Raji (cell line): ENCODE data around the gene MR1.

ENCODE experiments used
- POLR2A ChIP-seq: IDR thresholded peaks from 2 replicates; pipeline ENCODE4 v1.6.1; 2011; ENCODE audit warnings: low read depth, low read length, control low read depth; ENCODE audit not compliant: insufficient read depth

Gene MR1

GRCh38 chr1:181094416-181095212 is 60.8 kb downstream of the MR1 start:
- TF ChIP-seq POLR2A = no peak

DNA sequence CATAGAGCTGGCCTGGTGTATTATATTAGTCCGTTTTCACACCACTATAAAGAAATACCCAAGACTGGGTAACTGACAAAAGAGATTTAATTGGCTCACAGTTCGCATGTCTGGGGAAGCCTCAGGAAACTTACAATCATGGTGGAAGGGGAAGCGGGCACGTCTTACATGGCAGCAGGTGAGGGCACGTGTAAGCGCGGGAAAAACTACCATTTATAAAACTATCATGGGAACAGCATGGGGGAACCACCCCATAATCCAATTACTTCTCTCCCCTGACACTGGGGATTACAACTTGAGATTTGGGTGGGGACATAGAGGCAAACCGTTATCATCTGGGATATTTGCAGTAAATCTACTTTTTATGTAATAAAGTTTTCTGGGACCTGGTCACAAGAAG is 61.5 kb downstream of the MR1 start:
- TF ChIP-seq POLR2A = no peak

DNA sequence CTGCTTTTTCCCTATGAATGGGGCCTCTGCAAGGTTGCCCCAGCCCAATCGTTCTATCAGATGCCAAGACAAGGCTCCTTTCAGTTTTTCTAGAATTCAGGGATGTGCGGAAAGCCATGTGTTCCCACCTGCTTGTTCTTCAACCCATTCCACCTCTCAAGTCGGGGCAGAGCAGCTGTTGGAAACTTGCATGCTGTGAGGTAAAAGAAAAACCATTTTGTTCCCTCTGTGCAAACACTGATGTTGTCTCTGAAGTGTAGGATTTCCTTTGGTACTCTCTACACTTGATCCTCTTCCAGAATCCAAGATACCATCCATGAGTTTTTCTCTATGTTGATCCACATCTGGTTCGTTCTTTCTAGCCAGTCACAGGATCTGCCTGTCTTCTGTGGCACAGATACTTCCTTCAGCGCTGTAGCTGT is 62.0 kb downstream of the MR1 start:
- TF ChIP-seq POLR2A = no peak

- no peak for TF ChIP-seq POLR2A
These were observed 63.5 kb downstream of the MR1 start for GRCh38 chr1:181097242-181097641.

DNA sequence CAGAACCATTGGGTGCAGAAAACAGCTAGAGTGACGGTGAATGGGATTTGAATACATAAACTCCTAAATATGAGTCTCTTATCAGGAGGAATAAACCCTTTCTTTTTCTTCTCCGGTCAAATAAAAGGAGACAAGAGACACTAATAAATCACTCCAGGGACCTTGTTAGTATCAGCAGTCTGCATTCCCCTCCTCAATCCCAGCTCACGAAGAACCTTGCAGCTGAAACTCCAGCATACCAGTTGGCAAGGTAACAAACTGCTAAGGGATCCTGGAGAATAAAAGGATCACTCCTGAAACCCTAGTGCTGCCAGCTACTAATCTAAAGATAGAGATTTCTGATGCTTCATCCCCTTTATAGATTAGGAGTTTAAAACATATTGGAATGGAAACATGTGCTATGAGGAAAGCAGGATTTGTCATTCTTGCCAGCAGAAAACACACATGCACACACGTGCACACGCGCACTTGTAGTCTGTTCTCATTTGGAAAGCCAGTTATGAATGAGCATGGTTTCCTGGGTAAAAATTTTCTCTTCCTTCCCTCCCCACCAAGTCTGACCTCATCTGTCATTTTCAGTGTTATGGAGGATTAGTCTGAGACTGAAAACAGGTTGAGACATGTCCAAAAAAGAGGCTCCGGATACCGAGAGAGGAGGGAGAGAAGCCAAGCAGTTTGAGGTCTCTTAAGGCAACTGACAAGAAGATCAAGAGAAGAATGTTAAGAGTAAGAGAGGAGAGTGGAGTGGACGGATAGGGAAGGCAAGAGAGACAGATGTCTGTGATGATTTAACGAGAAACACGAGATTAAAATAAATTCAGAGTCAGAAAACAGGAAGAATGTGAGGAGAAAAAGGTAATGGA is 65.6 kb downstream of the MR1 start:
- no peak for TF ChIP-seq POLR2A

DNA sequence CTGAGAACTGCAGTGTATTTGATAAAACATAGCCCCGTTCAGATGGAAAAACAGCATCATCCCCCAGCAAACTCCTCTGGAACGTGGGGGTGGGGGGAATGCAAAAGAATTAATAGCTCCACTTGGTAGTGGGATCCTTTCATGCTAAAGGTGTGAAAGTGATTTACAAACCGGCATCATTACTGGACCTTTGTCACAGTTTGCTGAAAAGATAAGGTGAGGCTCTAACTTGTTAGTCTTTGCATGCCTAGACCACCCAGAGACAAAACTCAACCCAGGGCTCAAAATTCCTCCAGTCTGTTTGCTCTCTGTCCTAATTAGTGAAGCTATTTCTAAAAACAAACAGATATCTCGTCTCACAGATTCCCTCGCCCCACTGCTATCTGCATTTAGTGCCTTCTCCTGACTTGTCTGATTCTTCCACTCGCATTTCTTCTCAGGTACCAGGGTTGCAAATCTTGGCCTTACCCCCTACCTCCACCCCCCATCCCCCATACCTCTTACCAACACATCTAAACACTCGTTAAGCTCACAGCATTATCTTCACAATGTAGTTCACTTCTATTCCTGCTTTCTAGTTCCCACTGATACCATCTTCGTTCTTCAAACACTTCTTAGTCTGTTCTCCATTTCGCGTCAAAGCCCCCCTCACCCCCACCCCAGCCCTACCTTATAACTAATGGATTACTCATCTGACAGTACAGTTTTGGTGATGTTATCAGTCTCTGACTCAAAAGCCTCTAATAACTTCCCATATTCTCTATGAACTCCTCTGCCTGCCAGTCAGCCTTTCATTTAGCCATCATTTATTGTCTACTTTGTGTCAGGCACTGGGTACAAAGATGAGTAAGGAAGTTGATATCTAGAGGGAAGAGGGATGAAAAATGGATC is 66.5 kb downstream of the MR1 start:
- no peak for TF ChIP-seq POLR2A

DNA sequence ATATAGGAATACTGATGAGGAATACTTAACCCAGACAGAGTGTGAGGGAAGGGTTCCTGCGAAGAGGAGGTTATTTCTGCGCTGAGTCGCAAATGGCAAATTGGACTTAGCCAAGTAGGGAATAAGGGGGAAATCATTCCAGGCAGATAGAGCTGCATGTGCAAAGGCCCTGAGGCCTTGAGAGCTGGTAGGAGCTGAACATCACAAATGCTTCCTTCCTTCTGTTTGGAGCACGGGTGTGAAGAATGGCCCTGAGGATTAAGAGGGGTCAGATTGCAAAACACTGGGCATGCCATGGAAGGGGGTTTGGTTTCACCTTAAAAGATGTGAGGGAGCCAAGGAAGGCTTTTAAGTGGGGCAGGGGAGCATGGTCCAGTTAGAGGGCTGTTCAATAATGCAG is 67.2 kb downstream of the MR1 start:
- no peak for TF ChIP-seq POLR2A

DNA sequence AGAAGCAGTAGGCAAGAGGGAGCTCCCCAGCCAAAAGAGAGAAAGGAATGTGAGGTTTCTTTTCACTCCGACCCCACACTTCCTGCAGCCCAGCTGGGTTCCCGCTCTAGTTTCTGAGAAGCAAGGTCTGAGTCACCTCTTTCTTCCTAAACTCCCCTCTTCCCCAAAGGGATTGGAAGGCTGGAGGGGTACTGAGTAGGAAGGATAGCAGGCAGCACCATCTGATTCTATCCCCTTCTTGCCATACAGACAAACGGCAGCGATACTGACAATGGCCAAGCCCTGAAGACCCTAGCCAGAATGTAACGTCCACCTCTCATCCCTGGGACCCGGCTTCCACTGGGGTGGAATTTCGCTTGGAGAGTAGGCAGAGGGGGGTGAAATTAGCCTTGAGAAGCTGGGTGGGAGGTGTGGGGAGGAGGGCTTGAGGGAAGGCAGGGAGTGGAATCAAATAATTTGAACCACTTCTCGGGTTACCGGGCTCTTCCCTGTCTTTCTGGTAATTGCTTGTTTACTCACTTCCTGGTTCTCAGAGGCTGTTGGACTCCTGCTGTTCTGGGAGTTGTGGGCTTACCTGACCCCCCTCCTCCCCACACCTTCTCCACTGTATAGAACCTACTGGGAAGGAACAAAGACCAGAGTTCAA is 67.9 kb downstream of the MR1 start:
- no peak for TF ChIP-seq POLR2A

DNA sequence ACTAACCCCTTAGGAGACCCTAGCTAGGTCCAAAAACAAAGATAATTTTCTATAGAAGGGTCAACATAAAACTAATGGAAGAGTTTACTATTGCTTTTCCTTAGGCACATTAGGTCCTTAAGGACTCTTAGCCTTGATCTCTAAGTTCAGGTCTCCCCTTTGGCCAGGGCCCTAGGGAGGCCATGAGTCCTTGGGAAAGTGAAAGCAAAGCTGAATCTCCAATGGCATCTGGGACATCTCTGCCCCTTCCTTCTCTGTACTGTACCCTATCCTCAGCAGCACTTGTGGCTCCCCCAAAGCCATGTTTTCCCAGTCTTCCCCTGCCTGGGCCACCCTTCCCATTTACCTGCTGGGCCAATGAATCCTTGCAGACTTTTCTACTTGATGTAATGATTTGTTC is 69.1 kb downstream of the MR1 start:
- no peak for TF ChIP-seq POLR2A

DNA sequence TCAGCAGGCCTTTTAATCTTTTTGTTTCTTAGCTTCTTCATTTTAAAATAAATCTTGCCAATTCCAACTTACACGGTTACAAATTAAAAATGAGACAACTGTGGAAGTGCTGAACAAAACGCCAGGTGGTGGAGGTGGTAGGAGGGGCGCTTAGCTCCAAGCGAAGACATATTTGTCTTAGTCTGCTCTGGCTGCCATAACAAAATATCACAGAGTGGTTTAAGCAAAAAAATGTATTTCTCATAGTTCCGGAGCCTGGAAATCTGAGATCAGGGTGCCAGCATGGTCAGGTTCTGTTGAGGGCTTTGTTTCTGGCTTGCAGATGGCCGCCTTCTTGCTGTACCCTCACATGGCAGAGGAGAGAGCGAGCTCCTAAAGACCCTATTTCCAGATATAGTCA is 69.6 kb downstream of the MR1 start:
- no peak for TF ChIP-seq POLR2A

DNA sequence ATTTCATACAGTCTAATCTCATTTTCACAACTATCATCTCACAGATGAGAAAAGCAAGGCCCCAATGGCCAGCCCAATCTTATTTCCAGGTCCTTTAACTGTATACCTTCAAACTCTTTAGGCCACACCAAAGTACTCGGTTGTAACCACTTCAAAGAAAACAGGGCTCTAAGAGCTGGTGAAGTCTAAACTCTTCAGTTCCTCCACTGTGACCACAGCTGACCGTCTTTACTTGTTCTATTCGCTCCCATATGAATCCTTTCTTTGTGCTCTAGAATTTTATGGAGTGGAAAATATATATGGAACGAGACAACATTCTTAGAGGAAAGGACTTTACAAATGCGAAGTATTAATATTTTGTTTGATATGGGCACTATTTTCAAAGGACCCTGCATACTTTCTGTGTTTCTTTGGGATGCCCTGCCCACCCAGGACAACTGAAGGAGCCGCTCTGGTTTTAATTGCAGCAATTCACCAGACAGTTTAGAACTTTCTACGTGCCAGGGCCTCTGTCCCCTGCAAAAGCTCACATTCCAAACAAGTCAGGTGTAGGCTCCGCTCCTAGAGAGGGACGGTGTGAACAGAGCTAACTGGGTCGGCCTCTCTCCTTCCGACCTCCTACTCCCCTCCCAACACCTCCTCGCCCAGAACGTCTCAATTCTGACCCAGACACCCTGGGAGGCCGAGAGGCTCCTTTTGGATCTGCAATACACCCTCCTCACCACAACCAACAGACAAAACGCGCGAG is 70.4 kb downstream of the MR1 start:
- no peak for TF ChIP-seq POLR2A

- TF ChIP-seq POLR2A = no peak
These were observed 71.0 kb downstream of the MR1 start for GRCh38 chr1:181104790-181105133.

DNA sequence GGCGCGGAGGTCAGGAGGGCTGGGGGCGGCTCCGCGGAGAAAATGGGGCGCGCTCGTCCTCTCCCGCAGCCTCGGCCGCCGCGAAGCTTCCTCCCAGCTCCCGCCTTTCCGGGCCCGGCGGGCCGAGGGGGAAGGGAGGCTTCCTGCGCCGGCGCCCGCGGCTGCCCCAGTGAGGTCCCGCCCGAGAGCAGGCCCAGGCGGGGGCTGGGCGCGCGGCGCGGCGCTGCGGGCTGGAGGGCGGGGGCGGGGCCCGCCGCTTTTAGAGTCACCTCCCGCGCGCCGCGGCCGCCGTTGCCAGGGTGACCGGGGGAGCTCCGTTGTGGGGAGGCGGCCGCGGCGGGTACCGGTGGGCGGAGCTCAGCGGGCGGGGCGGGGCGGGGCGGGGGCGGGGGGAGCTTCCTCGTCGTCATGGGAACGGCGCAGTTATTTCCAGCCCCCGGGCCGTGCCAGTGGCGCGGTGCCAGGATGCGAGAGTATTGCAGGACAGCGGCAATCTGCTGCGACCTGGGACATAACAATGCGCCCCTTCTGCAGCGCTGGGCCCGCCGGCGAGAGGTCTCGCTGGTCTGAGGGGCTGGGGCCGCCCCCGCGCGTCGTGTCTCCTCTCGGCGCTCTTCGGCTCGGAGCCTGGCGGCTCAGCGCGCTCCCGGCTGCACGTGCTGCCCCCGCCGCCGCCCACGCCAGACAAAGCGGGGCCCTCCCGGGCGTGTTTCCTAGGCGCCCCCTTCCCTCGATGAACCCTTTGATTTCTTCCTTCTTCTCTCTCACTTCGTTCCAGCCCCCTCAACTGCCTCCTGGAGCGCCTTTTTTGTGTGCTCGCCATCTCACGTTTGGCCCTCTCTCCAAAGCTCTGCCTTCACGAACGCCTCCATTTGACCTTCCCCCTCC is 71.6 kb downstream of the MR1 start:
- peak; percentile 42 for TF ChIP-seq POLR2A

DNA sequence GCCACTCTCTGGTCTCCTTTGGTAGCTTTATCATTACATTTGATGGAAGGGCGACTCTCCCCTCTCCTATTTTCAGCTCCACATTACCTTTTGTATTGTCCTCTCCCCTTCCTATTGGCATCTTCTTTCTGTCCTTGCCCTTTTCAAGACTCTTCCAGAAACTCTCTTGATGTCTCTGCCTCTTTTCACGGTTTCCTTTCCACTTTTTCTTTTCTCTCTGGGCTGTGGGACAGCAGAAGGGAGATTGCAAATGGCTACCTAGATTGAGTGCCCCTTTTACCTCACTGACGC is 72.2 kb downstream of the MR1 start:
- TF ChIP-seq POLR2A = no peak

DNA sequence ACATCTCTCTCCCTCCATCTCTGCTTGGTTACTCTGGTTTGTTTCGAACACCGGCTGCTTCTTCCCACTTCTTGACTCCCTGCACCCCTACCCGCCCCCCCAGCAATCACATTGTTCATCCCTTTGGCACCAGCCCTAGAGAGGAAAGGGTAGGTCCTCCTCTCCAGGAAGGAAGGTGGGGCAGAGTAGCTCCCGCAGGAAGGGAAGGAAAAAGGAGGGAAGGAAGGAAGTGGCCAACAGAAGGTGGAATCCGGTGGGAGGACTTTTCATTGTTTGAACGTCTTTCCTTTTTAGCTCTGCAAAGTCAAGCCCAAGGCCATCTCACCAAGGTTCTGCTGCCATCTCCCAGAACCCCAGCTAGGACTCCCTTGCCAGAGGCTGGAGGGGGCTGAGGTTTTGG is 72.7 kb downstream of the MR1 start:
- TF ChIP-seq POLR2A = no peak
